H1 (cell line): Measurements from ENCODE around the gene LDAH. TPM values are rescaled to one million over a fixed set of nuclear protein-coding genes. Genes with fewer than 3 reads are reported as not detected.

Experiments
- CTBP2 ChIP-seq: IDR thresholded peaks from 2 replicates; pipeline ENCODE4 v1.7.0; 2011; ENCODE audit warnings: borderline replicate concordance, mild to moderate bottlenecking, moderate library complexity, mixed read lengths, low read length; ENCODE audit not compliant: insufficient read depth, insufficient read length
- GABPA ChIP-seq: IDR thresholded peaks from 2 replicates; pipeline ENCODE4 v1.6.1; 2011; ENCODE audit warnings: mild to moderate bottlenecking, low read length, moderate library complexity, borderline replicate concordance; ENCODE audit not compliant: insufficient read depth
- JUN ChIP-seq: IDR thresholded peaks from 2 replicates; pipeline ENCODE4 v1.6.1; 2011; ENCODE audit warnings: low read depth, mild to moderate bottlenecking, improper control_type of control experiment, low read length
- NRF1 ChIP-seq: IDR thresholded peaks from 2 replicates; pipeline ENCODE4 v1.6.1; 2011; ENCODE audit warnings: mild to moderate bottlenecking, low read depth, low read length, improper control_type of control experiment
- POU5F1 ChIP-seq: IDR thresholded peaks from 2 replicates; pipeline ENCODE4 v1.6.1; 2011; ENCODE audit warnings: low read depth, mild to moderate bottlenecking, low read length, moderate library complexity
- SIRT6 ChIP-seq: IDR thresholded peaks from one replicate; pipeline ENCODE4 v1.7.1; 2012; ENCODE audit warnings: low read length, inconsistent platforms
- SIX5 ChIP-seq: IDR thresholded peaks from 2 replicates; pipeline ENCODE4 v1.6.1; 2011; ENCODE audit warnings: mild to moderate bottlenecking, low read depth, low read length
- polyA plus RNA-seq, 7 experiments: library from polyadenylated mRNA; depleted of rRNA in 3 of 7; stranded (reverse) in 5 of 7; unstranded in 2 of 7; fragments of >200 nt in 5 of 7; fragments of 200-250 nt in 2 of 7; gene quantifications; 1 replicate in 5 of 7; 2 replicates in 1 of 7; 4 replicates in 1 of 7; pipeline versions ENCODE4 v1.2.1 to v1.2.3, GENCODE V29; 2011 to 2013; ENCODE audit warnings: missing spikeins in 2 of 7, mixed read lengths in 2 of 7
- total RNA-seq: library from RNA; stranded (reverse); fragmentation: NEBNext Ultra II Directional; extraction: Animal tissue kit (Norgen Biotek cat#: 25700); gene quantifications from 2 replicates; pipeline ENCODE4 v1.2.1, GENCODE V29; 2021

The LDAH gene
- total and polyA plus RNA-seq, 2 of the 8 experiments (the other 6 are each of a cell fraction or from before 2014, with no cell fraction given), result 10.9 to 26.3 TPM

DNA sequence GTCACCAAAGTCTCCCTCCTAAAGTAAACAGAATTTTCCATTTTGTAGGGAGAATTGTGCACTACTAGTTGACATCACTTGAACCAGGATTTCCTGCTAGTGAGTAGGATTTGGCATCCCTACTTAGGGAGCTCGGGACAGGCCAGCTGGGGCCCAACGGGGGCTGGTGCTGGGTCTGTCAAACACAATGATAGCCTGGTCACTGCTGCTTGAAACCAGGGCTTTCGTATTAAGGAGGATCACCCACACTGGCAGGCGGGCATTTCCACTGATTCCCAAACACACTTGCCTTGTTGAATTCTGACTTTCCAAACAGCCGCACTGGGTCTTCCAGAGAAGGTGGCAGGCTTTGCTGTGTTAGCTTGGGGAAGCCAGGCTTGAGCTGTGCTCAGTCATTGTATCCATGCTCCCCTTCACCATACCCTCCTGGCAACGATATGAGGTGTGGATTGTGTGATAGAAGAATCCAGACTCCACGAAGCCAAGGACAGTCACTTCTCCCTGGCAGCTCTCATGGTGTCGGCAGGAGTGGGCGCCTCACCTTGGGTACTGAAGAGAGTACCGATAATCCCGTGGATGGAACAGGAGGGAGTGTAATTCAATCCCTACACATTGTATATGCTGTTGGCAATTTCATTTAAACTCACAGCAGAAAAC lies 148.5 kb downstream of the LDAH start (continued):
- TF ChIP-seq JUN (no peak), SIRT6 (no peak), GABPA (no peak), SIX5 (no peak), CTBP2 (no peak), POU5F1 (no peak), NRF1 (no peak)
